T-helper 2 cell treated with Interferon-gamma antibody and Interleukin-4, amounts not matched to agents 5 μg/mL and 100 μg/mL, for 36 hours (primary cell): Measurements from ENCODE around the gene IL11RA.

Experiments
- DNase-seq: peaks from one replicate; pipeline ENCODE4 v3.0.0; 2021; ENCODE audit warnings: low spot score
- H3K27ac Mint-ChIP-seq: one replicate; pipeline ENCODE4 v1.8.0; 2021; ENCODE audit warnings: mild to moderate bottlenecking, mixed read lengths
- H3K27me3 Mint-ChIP-seq: one replicate; pipeline ENCODE4 v1.8.0; 2021; ENCODE audit warnings: low read depth, mixed read lengths
- H3K36me3 Mint-ChIP-seq: one replicate; pipeline ENCODE4 v1.8.0; 2021; ENCODE audit warnings: low read depth, mixed read lengths
- H3K4me1 Mint-ChIP-seq: one replicate; pipeline ENCODE4 v1.8.0; 2021; ENCODE audit warnings: low read depth, mixed read lengths
- H3K4me3 Mint-ChIP-seq: one replicate; pipeline ENCODE4 v1.8.0; 2022; ENCODE audit warnings: mild to moderate bottlenecking, moderate library complexity, mixed read lengths
- H3K9me3 Mint-ChIP-seq: one replicate; pipeline ENCODE4 v1.8.0; 2021; ENCODE audit warnings: mixed read lengths

The IL11RA gene

GRCh38 chr9:34671307-34671706, 19.3 kb downstream of the IL11RA start:
- Mint-ChIP-seq H3K9me3 (peaks cover 5% of the 10 kb centered on the region), H3K4me1 (peaks cover 3% of the 10 kb centered on the region)

GRCh38 chr9:34674440-34674839, 22.5 kb downstream of the IL11RA start:
- Mint-ChIP-seq H3K36me3 (peaks cover 6% of the 10 kb centered on the region), H3K27me3 (no peaks in the 10 kb centered on the region), H3K4me1 (no peaks in the 10 kb centered on the region), H3K9me3 (peaks cover under 1% of the 10 kb centered on the region), H3K4me3 (no peak overlapping the region), H3K27ac (no peak overlapping the region)
- DNase-seq: no peak

More at GRCh38 chr9:34671307-34671706, 19.3 kb downstream of the IL11RA start:
- no peak overlapping the region for H3K4me3 Mint-ChIP-seq
- H3K36me3 Mint-ChIP-seq: peaks cover 22% of the 10 kb centered on the region
- no peaks in the 10 kb centered on the region for H3K27me3 Mint-ChIP-seq
- DNase-seq: no peak
- no peak overlapping the region for H3K27ac Mint-ChIP-seq

DNA sequence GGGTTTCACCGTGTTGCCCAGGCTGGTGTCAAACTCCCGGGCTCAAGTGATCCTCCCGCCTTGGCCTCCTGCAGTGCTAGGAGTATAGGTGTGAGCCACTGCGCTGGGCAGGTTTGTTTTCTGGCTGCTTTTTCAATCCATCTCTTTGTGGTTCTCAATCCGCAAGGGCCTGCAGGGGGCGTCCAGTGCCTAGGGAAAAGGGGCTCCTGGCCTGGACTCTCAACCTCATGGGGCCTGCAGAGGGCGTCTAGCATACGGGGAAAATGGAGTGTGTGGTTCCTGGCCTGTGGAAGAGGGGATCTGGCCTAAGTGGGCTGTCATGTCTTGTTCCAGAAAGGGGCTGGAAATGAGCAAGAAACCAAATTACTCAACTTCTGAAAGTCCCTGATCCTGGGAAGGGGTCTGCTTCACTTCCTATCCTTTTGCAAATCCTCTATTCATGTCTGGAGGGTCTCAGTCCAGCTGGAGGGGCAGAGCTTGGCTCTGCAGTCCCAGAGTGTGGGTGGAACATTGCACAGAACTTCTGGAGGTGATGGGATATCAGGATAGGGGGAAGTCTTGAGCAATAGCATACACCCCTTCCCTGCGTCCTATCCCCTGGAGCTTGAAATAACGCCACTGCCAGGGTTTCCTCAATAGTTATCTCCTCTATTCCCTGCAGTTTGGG, 23.2 kb downstream of the IL11RA start:
- H3K36me3 Mint-ChIP-seq: peaks cover 3% of the 10 kb centered on the region
- peak; percentile 24 for DNase-seq
- H3K27me3 Mint-ChIP-seq: no peaks in the 10 kb centered on the region
- no peak overlapping the region for H3K4me3 Mint-ChIP-seq
- H3K27ac Mint-ChIP-seq: no peak overlapping the region
- H3K4me1 Mint-ChIP-seq: no peaks in the 10 kb centered on the region
- H3K9me3 Mint-ChIP-seq: no peaks in the 10 kb centered on the region

DNA sequence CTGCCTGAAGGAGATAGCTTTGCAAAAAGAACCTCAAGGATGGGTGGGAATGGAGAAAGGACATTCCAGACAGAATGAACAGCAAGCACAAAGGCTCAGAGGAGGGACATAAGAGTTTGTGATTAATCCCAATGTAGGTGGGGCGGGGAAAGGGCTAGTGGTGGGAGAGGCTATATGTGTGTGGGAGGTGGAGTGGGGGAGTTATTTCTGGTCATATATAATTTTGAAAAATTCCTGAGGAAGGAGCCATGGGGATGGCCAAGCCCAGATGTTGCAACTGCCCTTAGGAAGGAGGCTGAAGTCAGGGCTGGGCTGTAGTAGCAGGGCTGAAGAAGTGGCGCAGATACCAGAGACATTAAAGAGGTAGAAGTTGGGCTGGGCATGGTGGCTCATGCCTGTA, 23.9 kb downstream of the IL11RA start:
- no peak for DNase-seq
- Mint-ChIP-seq H3K27me3 (no peaks in the 10 kb centered on the region), H3K36me3 (no peaks in the 10 kb centered on the region), H3K27ac (no peak overlapping the region), H3K4me3 (no peak overlapping the region), H3K4me1 (no peaks in the 10 kb centered on the region), H3K9me3 (no peaks in the 10 kb centered on the region)

GRCh38 chr9:34684145-34684544, 32.2 kb downstream of the IL11RA start:
- no peaks in the 10 kb centered on the region for H3K4me1 Mint-ChIP-seq
- H3K27ac Mint-ChIP-seq: no peak overlapping the region
- H3K27me3 Mint-ChIP-seq: no peaks in the 10 kb centered on the region
- H3K4me3 Mint-ChIP-seq: no peak overlapping the region
- H3K9me3 Mint-ChIP-seq: no peaks in the 10 kb centered on the region
- DNase-seq: no peak
- no peaks in the 10 kb centered on the region for H3K36me3 Mint-ChIP-seq

GRCh38 chr9:34684816-34685215, 32.8 kb downstream of the IL11RA start:
- Mint-ChIP-seq H3K9me3 (no peaks in the 10 kb centered on the region), H3K27me3 (no peaks in the 10 kb centered on the region), H3K4me1 (no peaks in the 10 kb centered on the region), H3K27ac (no peak overlapping the region), H3K4me3 (no peak overlapping the region), H3K36me3 (no peaks in the 10 kb centered on the region)
- no peak for DNase-seq

- no peak overlapping the region for H3K4me3 Mint-ChIP-seq
- no peaks in the 10 kb centered on the region for H3K9me3 Mint-ChIP-seq
- no peak for DNase-seq
- H3K36me3 Mint-ChIP-seq: no peaks in the 10 kb centered on the region
- no peaks in the 10 kb centered on the region for H3K4me1 Mint-ChIP-seq
- no peaks in the 10 kb centered on the region for H3K27me3 Mint-ChIP-seq
- H3K27ac Mint-ChIP-seq: no peak overlapping the region
Measured at GRCh38 chr9:34685591-34685990, 33.6 kb downstream of the IL11RA start.

DNA sequence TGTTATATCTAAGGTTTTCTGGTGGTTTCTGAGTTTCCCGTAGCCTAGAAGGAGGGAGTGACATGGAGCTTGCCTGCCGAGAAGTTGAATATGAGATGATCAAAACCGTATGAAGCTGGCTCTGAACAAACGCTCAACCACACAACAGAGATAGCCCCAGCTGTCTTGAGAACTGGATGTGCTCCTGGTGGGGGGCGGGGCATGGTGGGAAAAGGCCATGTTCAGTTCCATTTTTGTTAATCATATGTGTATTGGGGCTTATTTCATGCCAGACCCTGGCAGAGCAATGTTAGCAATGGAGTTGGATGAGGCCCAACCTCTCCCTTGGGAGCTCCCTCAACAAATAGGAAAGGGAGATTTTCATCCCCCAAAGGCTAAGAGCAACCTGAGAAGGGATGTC, 34.2 kb downstream of the IL11RA start:
- H3K27ac Mint-ChIP-seq: no peak overlapping the region
- H3K9me3 Mint-ChIP-seq: no peaks in the 10 kb centered on the region
- no peak for DNase-seq
- no peaks in the 10 kb centered on the region for H3K27me3 Mint-ChIP-seq
- H3K4me1 Mint-ChIP-seq: no peaks in the 10 kb centered on the region
- no peak overlapping the region for H3K4me3 Mint-ChIP-seq
- no peaks in the 10 kb centered on the region for H3K36me3 Mint-ChIP-seq

DNA sequence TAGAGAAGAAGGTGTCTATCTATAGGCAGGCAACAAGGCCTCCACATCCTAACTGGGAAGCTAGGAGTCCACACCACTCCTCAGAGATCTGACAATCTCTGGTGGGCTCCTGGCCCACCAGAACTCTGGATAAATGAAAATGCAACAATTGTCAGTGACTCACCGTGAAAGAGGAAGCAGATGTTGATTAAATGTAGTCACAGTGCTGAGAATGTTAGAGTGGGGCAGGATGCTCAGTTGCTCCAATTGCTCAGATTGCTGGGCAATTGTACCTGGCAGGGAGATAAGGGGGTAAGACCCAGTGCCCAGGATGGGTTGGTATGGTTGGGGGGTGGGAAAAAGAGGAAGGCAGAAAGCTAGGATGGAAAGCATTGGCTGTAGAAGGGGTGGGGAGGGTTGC, 34.7 kb downstream of the IL11RA start:
- H3K27me3 Mint-ChIP-seq: no peaks in the 10 kb centered on the region
- no peak for DNase-seq
- H3K27ac Mint-ChIP-seq: no peak overlapping the region
- no peaks in the 10 kb centered on the region for H3K4me1 Mint-ChIP-seq
- H3K4me3 Mint-ChIP-seq: no peak overlapping the region
- no peaks in the 10 kb centered on the region for H3K9me3 Mint-ChIP-seq
- H3K36me3 Mint-ChIP-seq: no peaks in the 10 kb centered on the region

- DNase-seq: no peak
- Mint-ChIP-seq H3K27me3 (no peaks in the 10 kb centered on the region), H3K4me3 (no peak overlapping the region), H3K4me1 (no peaks in the 10 kb centered on the region), H3K36me3 (no peaks in the 10 kb centered on the region), H3K27ac (no peak overlapping the region), H3K9me3 (no peaks in the 10 kb centered on the region)
Measured at GRCh38 chr9:34687276-34688030, 35.5 kb downstream of the IL11RA start.

- DNase-seq: no peak
- Mint-ChIP-seq H3K9me3 (no peaks in the 10 kb centered on the region), H3K27ac (no peak overlapping the region), H3K4me1 (no peaks in the 10 kb centered on the region), H3K27me3 (no peaks in the 10 kb centered on the region), H3K4me3 (no peak overlapping the region), H3K36me3 (no peaks in the 10 kb centered on the region)
Measured at GRCh38 chr9:34688329-34689115, 36.5 kb downstream of the IL11RA start.

DNA sequence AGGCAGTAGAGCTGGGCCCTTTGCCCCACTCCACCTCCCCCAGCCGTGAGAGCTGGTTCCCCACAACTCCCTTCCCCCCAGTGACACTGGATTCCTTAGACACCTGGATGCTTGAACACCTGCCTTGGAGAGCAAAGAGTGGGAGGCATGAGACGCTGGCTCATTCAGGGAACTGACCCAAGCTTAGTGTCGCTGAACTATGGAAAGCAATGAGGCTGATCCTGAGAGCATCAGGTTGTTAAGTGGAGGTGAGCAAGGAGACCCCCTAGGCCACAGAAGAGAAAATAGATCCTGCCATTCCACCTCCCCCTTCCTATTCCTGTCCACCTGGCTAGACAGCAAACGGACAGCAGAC, 37.1 kb downstream of the IL11RA start:
- no peaks in the 10 kb centered on the region for H3K4me1 Mint-ChIP-seq
- no peaks in the 10 kb centered on the region for H3K27me3 Mint-ChIP-seq
- no peak overlapping the region for H3K4me3 Mint-ChIP-seq
- H3K36me3 Mint-ChIP-seq: no peaks in the 10 kb centered on the region
- H3K27ac Mint-ChIP-seq: no peak overlapping the region
- no peak for DNase-seq
- no peaks in the 10 kb centered on the region for H3K9me3 Mint-ChIP-seq

DNA sequence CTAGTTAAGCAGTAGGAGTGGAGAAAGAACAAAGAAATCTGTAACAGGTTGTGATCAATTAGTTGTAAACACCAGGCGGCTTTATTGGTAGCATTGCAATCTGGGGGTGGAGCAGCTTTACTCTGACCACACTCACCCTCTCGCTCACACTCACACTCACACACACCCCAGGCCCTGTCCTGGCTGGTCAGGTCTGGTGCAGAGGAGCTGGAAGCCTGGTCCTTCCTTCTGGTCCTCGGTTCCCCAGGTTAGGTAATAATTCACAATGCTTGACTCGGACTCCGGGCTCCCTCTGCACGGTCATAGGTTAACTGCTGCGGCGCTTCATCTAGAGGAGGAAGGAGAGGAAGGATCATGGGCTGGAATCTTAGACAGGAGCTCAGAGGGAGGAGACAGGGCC, 37.5 kb downstream of the IL11RA start:
- H3K27ac Mint-ChIP-seq: no peak overlapping the region
- H3K9me3 Mint-ChIP-seq: no peaks in the 10 kb centered on the region
- DNase-seq: no peak
- no peaks in the 10 kb centered on the region for H3K36me3 Mint-ChIP-seq
- H3K4me3 Mint-ChIP-seq: no peak overlapping the region
- H3K4me1 Mint-ChIP-seq: no peaks in the 10 kb centered on the region
- H3K27me3 Mint-ChIP-seq: no peaks in the 10 kb centered on the region
